Measurements from ENCODE around the gene NDUFB11.

Gene NDUFB11

GRCh38 chrX:47172971-47173792 lies 28.7 kb upstream of the NDUFB11 start:
- H3K27ac ChIP-seq, result no peak overlapping the region
- DNase-seq, result no peak
- in situ Hi-C loops (cut with HindIII; ENCODE audit: low pct_ligation_motif_present, low sequenced_read_pairs), result no loop called here
- H3K27me3 ChIP-seq (replicated peaks), result no peaks in the 10 kb centered on the region
- peaks cover 21% of the 10 kb centered on the region for H3K36me3 ChIP-seq (replicated peaks)
- TF ChIP-seq CTCF (IDR thresholded peaks at IDR 0.05; ENCODE audit: low read depth, low read length, missing control alignments), result no peak
- H3K4me3 ChIP-seq (ENCODE audit: low read depth, low read length), result no peak overlapping the region

- DNase-seq, result no peak
- no peak for TF ChIP-seq CTCF (IDR thresholded peaks at IDR 0.05; ENCODE audit: low read depth, low read length, missing control alignments)
- in situ Hi-C loops (cut with HindIII; ENCODE audit: low pct_ligation_motif_present, low sequenced_read_pairs), result no loop called here
- H3K27me3 ChIP-seq (replicated peaks), result no peaks in the 10 kb centered on the region
- H3K4me3 ChIP-seq (ENCODE audit: low read depth, low read length), result no peak overlapping the region
- no peak overlapping the region for H3K27ac ChIP-seq
- peaks cover 17% of the 10 kb centered on the region for H3K36me3 ChIP-seq (replicated peaks)
These were observed 28.0 kb upstream of the NDUFB11 start for GRCh38 chrX:47172549-47172948.

- peaks cover 15% of the 10 kb centered on the region for H3K36me3 ChIP-seq (replicated peaks)
- TF ChIP-seq CTCF (IDR thresholded peaks at IDR 0.05; ENCODE audit: low read depth, low read length, missing control alignments), result no peak
- H3K4me3 ChIP-seq (ENCODE audit: low read depth, low read length), result no peak overlapping the region
- no peaks in the 10 kb centered on the region for H3K27me3 ChIP-seq (replicated peaks)
- no peak overlapping the region for H3K27ac ChIP-seq
- in situ Hi-C loops (cut with HindIII; ENCODE audit: low pct_ligation_motif_present, low sequenced_read_pairs), result no loop called here
- no peak for DNase-seq
These were observed 27.5 kb upstream of the NDUFB11 start for GRCh38 chrX:47171996-47172395.

GRCh38 chrX:47170861-47171692 lies 26.6 kb upstream of the NDUFB11 start:
- H3K4me3 ChIP-seq (ENCODE audit: low read depth, low read length), result no peak overlapping the region
- no peak for TF ChIP-seq CTCF (IDR thresholded peaks at IDR 0.05; ENCODE audit: low read depth, low read length, missing control alignments)
- no peaks in the 10 kb centered on the region for H3K27me3 ChIP-seq (replicated peaks)
- no peak overlapping the region for H3K27ac ChIP-seq
- peaks cover 8% of the 10 kb centered on the region for H3K36me3 ChIP-seq (replicated peaks)
- in situ Hi-C loops (cut with HindIII; ENCODE audit: low pct_ligation_motif_present, low sequenced_read_pairs), result no loop called here
- no peak for DNase-seq

GRCh38 chrX:47169726-47170515 lies 25.4 kb upstream of the NDUFB11 start:
- in situ Hi-C loops (cut with HindIII; ENCODE audit: low pct_ligation_motif_present, low sequenced_read_pairs), result no loop called here
- Histone ChIP-seq H3K4me3 (ENCODE audit: low read depth, low read length) (no peak overlapping the region), H3K36me3 (replicated peaks) (peaks cover 8% of the 10 kb centered on the region), H3K27ac (no peak overlapping the region), H3K27me3 (replicated peaks) (no peaks in the 10 kb centered on the region)
- DNase-seq, result no peak
- no peak for TF ChIP-seq CTCF (IDR thresholded peaks at IDR 0.05; ENCODE audit: low read depth, low read length, missing control alignments)

Measured in brain microvascular endothelial cell (primary cell).